Measurements from ENCODE around the gene TMC3.
A peak's percentile ranks its signal among the peaks of the same experiment; 100 is the strongest.
"Not testable (repeated sequence)": the region's sequence is repeated elsewhere in the genome, so short reads cannot be mapped to it uniquely, and the experiment has no call there.

TMC3 gene

GRCh38 chr15:81384891-81385720, 11.1 kb upstream of the TMC3 start:
- no peak for DNase-seq

- DNase-seq, result no peak
Observed at GRCh38 chr15:81381720-81382119, 7.7 kb upstream of the TMC3 start.

GRCh38 chr15:81380668-81381067, 6.7 kb upstream of the TMC3 start:
- DNase-seq, result no peak

DNA sequence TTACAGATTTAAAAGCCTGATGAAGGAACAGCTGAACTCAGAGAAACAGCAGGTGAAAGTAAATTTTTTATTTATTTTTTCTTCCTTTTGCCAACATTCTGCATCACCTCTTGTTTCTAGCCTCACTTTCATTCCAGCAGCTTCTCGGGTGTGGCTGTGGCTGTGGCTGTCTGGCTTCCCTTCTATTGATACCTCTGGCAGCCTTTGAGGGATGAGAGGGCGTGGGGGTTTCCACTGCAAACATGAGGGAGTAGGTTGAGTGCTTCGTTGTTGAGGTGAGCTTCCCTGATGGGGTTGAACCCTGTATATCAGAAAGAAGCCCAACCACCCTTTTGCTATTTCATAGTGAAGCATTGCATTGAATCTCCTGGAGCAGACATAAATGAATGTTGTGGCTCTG, 6.2 kb upstream of the TMC3 start:
- no peak for DNase-seq

GRCh38 chr15:81379269-81379668, 5.3 kb upstream of the TMC3 start:
- no peak for DNase-seq

GRCh38 chr15:81378443-81378842, 4.4 kb upstream of the TMC3 start:
- DNase-seq, result no peak

DNA sequence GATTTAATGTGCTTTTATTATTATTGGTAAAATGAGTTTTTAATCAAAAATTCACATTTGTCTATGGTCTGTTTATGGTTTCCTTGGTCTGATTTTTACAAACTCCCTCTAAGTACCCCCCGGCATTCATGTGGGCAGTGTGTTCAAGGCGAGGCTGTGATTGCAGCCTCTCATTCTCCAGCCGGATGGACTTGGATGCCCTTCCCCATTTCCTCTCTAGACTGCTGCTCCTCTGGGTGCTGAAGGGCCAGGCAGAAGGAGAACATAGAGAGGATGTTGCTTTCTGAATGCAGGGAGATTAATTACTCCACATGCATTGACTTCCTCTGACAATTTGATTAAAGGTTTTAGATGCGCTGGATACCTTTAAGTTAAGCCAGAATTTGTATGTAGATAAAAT, 3.9 kb upstream of the TMC3 start:
- no peak for DNase-seq

DNA sequence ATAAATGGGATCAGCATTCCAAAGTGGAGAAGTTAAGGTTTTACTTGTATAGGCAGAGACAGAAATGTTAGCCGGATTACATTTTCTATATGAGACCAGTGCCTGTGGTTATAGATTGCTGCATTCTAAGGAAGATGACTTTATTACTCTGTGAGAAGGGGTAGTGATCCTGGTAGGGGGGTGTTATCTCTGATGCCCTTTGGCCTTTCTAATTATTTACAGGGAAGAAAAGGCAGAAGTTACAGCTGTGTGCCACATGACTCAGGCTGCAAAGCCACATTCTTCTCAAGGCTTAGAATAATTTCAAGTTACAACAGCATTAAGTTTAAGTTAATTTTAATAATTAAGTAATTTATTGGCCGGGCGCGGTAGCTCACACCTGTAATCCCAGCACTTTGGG, 2.2 kb upstream of the TMC3 start:
- DNase-seq, result no peak

DNA sequence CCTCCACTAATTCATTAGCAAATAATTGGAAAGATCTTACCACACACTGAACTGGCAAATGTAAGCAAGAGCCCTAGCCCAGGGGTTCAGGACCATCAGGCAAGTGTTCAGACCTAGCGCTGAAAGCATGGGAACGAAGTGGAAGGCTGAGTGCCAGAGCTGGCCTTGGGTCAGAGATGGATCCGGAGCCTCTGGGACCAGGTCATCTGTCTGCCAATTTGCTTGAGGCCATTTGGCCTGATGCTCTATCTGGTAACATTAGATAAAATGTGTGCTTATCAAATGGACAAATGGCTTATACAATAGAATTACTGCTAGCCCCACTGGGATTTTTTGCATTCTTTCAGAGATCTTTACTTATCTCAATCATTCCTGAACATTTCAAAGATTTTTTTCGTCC, 1.4 kb upstream of the TMC3 start:
- DNase-seq, result no peak

DNA sequence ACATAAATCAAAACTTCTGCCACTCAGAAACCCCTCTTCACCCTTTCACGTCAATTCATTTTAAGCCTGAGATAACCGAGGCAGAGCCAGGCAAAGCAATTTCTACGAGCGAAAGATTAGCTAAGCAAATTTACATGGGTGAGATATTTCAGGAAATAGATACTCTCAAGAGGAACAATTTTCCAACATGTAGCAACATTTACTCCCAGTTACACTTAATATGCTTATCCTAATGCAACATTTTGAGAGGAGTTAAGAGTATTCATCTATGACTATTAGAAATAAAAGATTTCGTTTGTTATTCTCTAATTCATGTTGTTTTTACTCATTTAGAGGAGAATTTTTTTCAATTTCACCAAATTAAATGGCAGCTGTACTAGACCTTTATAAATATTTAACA, 837 bp downstream of the TMC3 start:
- peak; percentile 6 for DNase-seq

GRCh38 chr15:81372575-81372974, 1.4 kb downstream of the TMC3 start:
- DNase-seq, result peak; percentile 18

GRCh38 chr15:81363718-81364500, 10.1 kb downstream of the TMC3 start:
- DNase-seq, result peak; percentile 49

- peak; percentile 18 for DNase-seq
Observed at GRCh38 chr15:81363276-81363675, 10.7 kb downstream of the TMC3 start.

- no peak for DNase-seq
Observed at GRCh38 chr15:81362790-81363189, 11.2 kb downstream of the TMC3 start.

DNA sequence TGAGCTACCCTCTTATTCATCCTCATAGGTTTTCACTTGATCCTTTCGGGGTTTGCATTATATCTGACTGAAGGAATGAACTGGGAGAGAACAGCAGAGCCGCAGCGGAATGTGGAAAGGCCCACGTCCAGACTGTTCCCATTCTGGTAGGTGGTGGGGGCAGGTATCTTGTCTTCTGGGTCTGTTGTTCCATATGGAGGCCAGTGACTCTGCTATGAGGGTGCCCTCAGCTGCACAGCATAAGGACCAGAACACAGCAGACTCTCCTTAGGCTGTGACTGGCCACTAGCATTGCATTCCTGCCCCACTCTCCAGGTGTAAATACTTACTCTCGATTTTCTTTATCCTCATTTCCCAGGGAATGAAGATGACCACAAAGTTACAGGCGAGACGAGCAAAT, 12.1 kb downstream of the TMC3 start:
- no peak for DNase-seq

- DNase-seq, result no peak
Observed at GRCh38 chr15:81360491-81360890, 13.5 kb downstream of the TMC3 start.

- DNase-seq, result no peak
Observed at GRCh38 chr15:81358248-81358647, 15.8 kb downstream of the TMC3 start.

DNA sequence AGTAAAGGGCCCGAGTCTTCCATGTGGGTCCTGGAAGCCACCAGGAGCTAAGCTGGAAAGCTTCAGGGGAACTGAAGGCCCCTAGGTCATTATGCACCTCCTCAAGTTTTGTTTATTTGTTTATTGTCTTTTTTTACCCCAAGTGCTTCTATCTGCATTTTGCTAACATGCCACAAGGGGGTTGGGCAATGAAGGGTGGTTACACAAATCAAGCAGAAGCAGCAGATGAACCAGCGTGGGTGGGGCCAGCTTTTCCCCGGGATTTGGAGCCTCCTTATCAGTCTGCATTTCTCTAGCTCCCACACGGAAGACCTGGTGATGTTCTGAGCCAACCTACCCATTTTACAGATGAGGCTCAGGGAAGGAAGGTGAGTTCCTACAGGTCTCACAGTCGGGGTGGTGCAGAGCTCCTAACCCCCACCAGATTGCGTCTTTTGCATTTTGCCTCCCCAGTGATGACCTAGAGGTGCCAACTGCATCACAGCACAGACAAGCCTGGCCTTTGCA, 16.8 kb downstream of the TMC3 start:
- DNase-seq, result no peak

GRCh38 chr15:81356252-81356651, 17.8 kb downstream of the TMC3 start:
- no peak for DNase-seq

- DNase-seq, result no peak
Observed at GRCh38 chr15:81351651-81352050, 22.4 kb downstream of the TMC3 start.

- DNase-seq, result no peak
Observed at GRCh38 chr15:81349271-81349670, 24.7 kb downstream of the TMC3 start.

GRCh38 chr15:81348691-81349090, 25.3 kb downstream of the TMC3 start:
- not testable (repeated sequence) for DNase-seq

DNA sequence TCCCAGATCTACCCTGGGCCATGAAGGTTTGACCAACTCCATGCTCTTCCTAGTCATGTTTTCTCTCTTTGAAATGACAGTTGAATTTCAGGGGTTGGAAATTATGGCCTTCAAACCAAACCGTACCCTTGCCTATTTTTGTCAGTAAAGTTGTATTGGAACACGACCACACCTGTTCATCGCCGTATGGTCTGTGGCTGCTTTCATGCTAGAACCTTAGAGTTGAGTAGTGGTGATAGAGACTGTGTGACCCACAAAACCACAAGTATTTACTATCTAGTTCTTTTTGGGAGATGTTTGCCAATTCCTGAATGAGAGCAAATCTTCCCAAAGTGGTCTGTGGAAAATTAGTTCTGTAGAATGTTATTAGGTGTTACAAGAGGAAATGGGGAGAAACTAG, 26.1 kb downstream of the TMC3 start:
- DNase-seq, result no peak

- DNase-seq, result peak; percentile 11
Observed at GRCh38 chr15:81346611-81347010, 27.4 kb downstream of the TMC3 start.
